SU-DHL-6 (cell line): Measurements from ENCODE around the gene STK32C.

Source experiments
- H2AFZ ChIP-seq: fragments of 200-600 bp; sonication (generic); 2 replicates; pipeline ENCODE4 v1.6.1; 2014; ENCODE audit warnings: low read depth, mild to moderate bottlenecking, moderate library complexity, mixed read lengths, antibody characterized with exemption, low read length; ENCODE audit not compliant: severe bottlenecking
- H3F3A ChIP-seq: fragments of 200-600 bp; shearing (Covaris generic); 2 replicates; pipeline ENCODE4 v1.6.0; 2016; ENCODE audit warnings: antibody characterized with exemption, mild to moderate bottlenecking; ENCODE audit not compliant: insufficient read depth
- H3K27ac ChIP-seq: fragments of 200-600 bp; sonication (generic); 2 replicates; pipeline ENCODE4 v1.5.1; 2016; ENCODE audit warnings: low read depth, mild to moderate bottlenecking, low read length, moderate library complexity, mixed read lengths
- H3K27me3 ChIP-seq: fragments of 200-600 bp; sonication (generic), shearing (Covaris generic); 2 replicates; pipeline ENCODE4 v1.6.0; 2014; ENCODE audit warnings: mild to moderate bottlenecking, low read length
- H3K36me3 ChIP-seq: fragments of 200-600 bp; sonication (generic); 2 replicates; pipeline ENCODE4 v1.6.1; 2014; ENCODE audit warnings: mild to moderate bottlenecking, low read length, mixed read lengths
- H3K4me2 ChIP-seq: fragments of 300-600, 200-600 bp; shearing (Covaris generic), sonication (generic); 2 replicates; pipeline ENCODE4 v1.6.0; 2014; ENCODE audit warnings: low read length, low read depth, mild to moderate bottlenecking; ENCODE audit not compliant: poor library complexity, severe bottlenecking
- H3K4me3 ChIP-seq: fragments of 200-600 bp; sonication (generic); 2 replicates; pipeline ENCODE4 v1.5.1; 2014; ENCODE audit warnings: antibody characterized with exemption, low read length, mild to moderate bottlenecking, mixed read lengths; ENCODE audit not compliant: insufficient read depth, poor library complexity, severe bottlenecking
- H3K79me2 ChIP-seq: fragments of 200-600 bp; sonication (generic); 2 replicates; pipeline ENCODE4 v1.6.1; 2014; ENCODE audit warnings: mild to moderate bottlenecking, low read length, moderate library complexity; ENCODE audit not compliant: insufficient read depth
- H3K9ac ChIP-seq: fragments of 200-600 bp; sonication (generic); 2 replicates; pipeline ENCODE4 v1.7.0; 2014; ENCODE audit warnings: mild to moderate bottlenecking, low read length
- H3K9me2 ChIP-seq: fragments of 200-600 bp; sonication (generic); replicated peaks from 2 replicates; pipeline ENCODE4 v1.6.1; 2014; ENCODE audit warnings: low read length; ENCODE audit not compliant: insufficient read depth
- H3K9me3 ChIP-seq: fragments of 200-600 bp; sonication (generic); 2 replicates; pipeline ENCODE4 v1.6.1; 2014; ENCODE audit warnings: low read length, mixed read lengths; ENCODE audit not compliant: insufficient read depth
- H4K20me1 ChIP-seq: fragments of 200-600 bp; sonication (generic); 2 replicates; pipeline ENCODE4 v1.6.1; 2014; ENCODE audit warnings: low read depth, mild to moderate bottlenecking, antibody characterized with exemption, low read length, moderate library complexity, mixed read lengths
- CTCF ChIP-seq: fragments of 200-600 bp; sonication (generic); IDR thresholded peaks from one replicate; pipeline ENCODE4 v1.5.1; 2017; ENCODE audit warnings: antibody characterized with exemption, mild to moderate bottlenecking, low read length, moderate library complexity; ENCODE audit not compliant: insufficient read depth, poor library complexity, severe bottlenecking
- EZH2phosphoT487 ChIP-seq: fragments of 200-600 bp; sonication (generic), shearing (Covaris generic); conservative IDR thresholded peaks from 2 replicates; pipeline ENCODE4 v1.6.1; 2018; ENCODE audit warnings: mild to moderate bottlenecking, antibody characterized with exemption, low read length, moderate library complexity, mixed read lengths

The STK32C gene

GRCh38 chr10:132166216-132166950 lies 141.4 kb downstream of the STK32C start:
- Histone ChIP-seq H3K9me3 (no peaks in the 10 kb centered on the region), H3K4me3 (no peak overlapping the region), H3F3A (no peaks in the 10 kb centered on the region), H3K36me3 (no peaks in the 10 kb centered on the region), H2AFZ (no peak overlapping the region), H3K9ac (no peak overlapping the region), H3K79me2 (no peaks in the 10 kb centered on the region), H4K20me1 (no peaks in the 10 kb centered on the region), H3K27ac (no peak overlapping the region), H3K9me2 (no peaks in the 10 kb centered on the region), H3K4me2 (no peak overlapping the region), H3K27me3 (no peaks in the 10 kb centered on the region)
- TF ChIP-seq EZH2phosphoT487: no peak
- TF ChIP-seq CTCF: no peak

GRCh38 chr10:132165416-132165980 lies 142.3 kb downstream of the STK32C start:
- no peaks in the 10 kb centered on the region for H3K36me3 ChIP-seq
- no peaks in the 10 kb centered on the region for H3K27me3 ChIP-seq
- no peak overlapping the region for H2AFZ ChIP-seq
- no peak overlapping the region for H3K27ac ChIP-seq
- H4K20me1 ChIP-seq: no peaks in the 10 kb centered on the region
- H3K4me2 ChIP-seq: no peak overlapping the region
- no peaks in the 10 kb centered on the region for H3K9me2 ChIP-seq
- H3F3A ChIP-seq: no peaks in the 10 kb centered on the region
- H3K4me3 ChIP-seq: no peak overlapping the region
- no peaks in the 10 kb centered on the region for H3K79me2 ChIP-seq
- no peak overlapping the region for H3K9ac ChIP-seq
- TF ChIP-seq EZH2phosphoT487 (no peak), CTCF (no peak)
- no peaks in the 10 kb centered on the region for H3K9me3 ChIP-seq

DNA sequence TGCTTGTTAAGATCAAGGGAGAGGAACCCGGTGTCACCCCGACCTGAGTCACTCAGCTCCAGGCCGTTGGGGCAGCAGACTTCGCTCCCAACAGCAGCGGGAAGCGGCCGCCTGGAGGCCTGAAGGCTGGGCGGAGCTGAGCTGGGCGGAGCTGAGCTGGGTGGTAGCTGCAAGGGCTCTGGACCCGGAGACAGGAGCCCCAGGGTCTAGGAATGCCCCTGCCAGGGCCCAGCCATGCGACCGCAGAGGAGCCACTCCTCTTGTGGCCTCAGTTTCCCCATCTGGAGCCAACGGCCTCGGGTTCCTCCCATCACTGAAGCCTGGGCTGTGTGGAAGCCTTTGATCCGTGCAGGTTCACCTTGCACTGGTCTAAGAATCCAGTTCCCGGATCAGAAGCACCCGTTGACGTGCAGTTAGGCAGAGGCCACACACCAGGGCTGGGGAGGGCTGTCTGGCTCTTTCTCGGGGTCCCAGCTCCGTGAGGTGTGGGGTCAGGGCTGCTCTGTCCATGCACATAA lies 142.9 kb downstream of the STK32C start:
- H3K27ac ChIP-seq: no peak overlapping the region
- no peak overlapping the region for H3K4me3 ChIP-seq
- H3K9ac ChIP-seq: no peak overlapping the region
- no peaks in the 10 kb centered on the region for H3K9me3 ChIP-seq
- no peaks in the 10 kb centered on the region for H3K36me3 ChIP-seq
- H3K27me3 ChIP-seq: no peaks in the 10 kb centered on the region
- H4K20me1 ChIP-seq: no peaks in the 10 kb centered on the region
- H3K9me2 ChIP-seq: no peaks in the 10 kb centered on the region
- TF ChIP-seq EZH2phosphoT487 (no peak), CTCF (no peak)
- no peaks in the 10 kb centered on the region for H3F3A ChIP-seq
- H2AFZ ChIP-seq: no peak overlapping the region
- H3K79me2 ChIP-seq: no peaks in the 10 kb centered on the region
- no peak overlapping the region for H3K4me2 ChIP-seq
